Ectodermal cell (in vitro differentiated cells): ENCODE data around the gene LSS.

Source experiments
- H3K27ac ChIP-seq: 2 replicates; pipeline ENCODE4 v1.7.0; 2013; ENCODE audit warnings: mild to moderate bottlenecking, low read depth, low read length; ENCODE audit not compliant: insufficient read depth, poor library complexity, severe bottlenecking
- H3K27me3 ChIP-seq: 2 replicates; pipeline ENCODE4 v1.7.0; 2013; ENCODE audit warnings: mild to moderate bottlenecking, low read length; ENCODE audit not compliant: insufficient read depth, control insufficient read depth, poor library complexity, severe bottlenecking
- H3K36me3 ChIP-seq: one replicate; pipeline ENCODE4 v1.7.0; 2013; ENCODE audit warnings: low read length; ENCODE audit not compliant: control insufficient read depth, insufficient read depth
- H3K4me1 ChIP-seq: one replicate; pipeline ENCODE4 v1.7.0; 2013; ENCODE audit warnings: low read length; ENCODE audit not compliant: control insufficient read depth, insufficient read depth
- H3K4me3 ChIP-seq: 2 replicates; pipeline ENCODE4 v1.7.0; 2013; ENCODE audit warnings: low read depth, low read length, control low read depth; ENCODE audit not compliant: insufficient read depth
- H3K9me3 ChIP-seq: 2 replicates; pipeline ENCODE4 v1.7.0; 2013; ENCODE audit warnings: mild to moderate bottlenecking, low read length, moderate library complexity; ENCODE audit not compliant: control insufficient read depth
- WGBS, 2 experiments: methylation state at CpG; one replicate each; pipeline ENCODE4 v1.1.7; 2013; ENCODE audit warnings: missing lambda C conversion rate in 2 of 2; 5-methylcytosine and 5-hydroxymethylcytosine counted together

The LSS gene

DNA sequence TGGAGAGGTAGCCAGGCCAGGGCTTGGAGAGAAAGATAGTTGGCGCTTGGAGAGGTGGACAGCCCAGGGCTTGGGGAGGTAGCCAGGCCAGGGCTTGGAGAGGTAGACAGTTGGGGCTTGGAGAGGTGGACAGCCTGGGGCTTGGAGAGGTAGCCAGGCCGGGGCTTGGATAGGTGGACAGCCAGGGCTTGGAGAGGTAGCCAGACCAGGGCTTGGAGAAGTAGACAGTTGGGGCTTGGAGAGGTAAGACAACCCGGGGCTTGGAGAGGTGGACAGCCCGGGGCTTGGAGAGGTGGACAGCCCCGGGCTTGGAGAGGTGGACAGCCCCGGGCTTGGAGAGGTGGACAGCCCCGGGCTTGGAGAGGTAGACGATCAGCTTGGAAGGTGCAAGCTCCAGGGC lies 7.7 kb downstream of the LSS start:
- no peaks in the 10 kb centered on the region for H3K4me1 ChIP-seq
- H3K27ac ChIP-seq: no peak overlapping the region
- no peaks in the 10 kb centered on the region for H3K27me3 ChIP-seq
- H3K9me3 ChIP-seq: no peaks in the 10 kb centered on the region
- 94% methylated on average over 8 of the region's 8 CpGs for WGBS, 2 experiments
- H3K4me3 ChIP-seq: no peak overlapping the region
- peaks cover 3% of the 10 kb centered on the region for H3K36me3 ChIP-seq

DNA sequence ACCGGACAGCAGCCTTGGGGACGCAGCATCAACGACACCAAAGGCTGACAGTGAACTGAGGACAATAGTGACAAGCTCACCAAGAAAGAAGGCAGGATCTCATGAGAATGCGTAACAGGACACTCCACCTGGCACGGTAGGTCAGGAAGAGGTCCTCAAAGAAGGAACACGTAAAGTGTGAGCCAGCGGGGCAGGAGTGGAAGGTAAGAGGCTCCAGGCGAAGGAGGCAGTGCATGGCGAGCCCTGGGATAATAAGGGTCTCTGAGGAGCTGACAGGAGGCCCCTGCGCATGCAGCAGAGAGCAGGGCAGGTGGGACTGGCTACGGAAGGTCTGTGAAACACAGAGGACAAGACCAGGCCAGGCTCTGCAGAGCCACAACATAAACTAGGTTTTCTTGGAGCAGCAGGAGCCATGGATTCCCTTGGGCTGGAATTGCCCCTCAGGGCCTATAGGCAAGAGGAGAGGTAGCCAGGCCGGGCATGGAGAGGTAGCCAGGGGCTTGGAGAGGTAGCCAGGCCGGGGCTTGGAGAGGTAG lies 8.2 kb downstream of the LSS start:
- Histone ChIP-seq H3K27me3 (no peaks in the 10 kb centered on the region), H3K4me3 (no peak overlapping the region), H3K9me3 (no peaks in the 10 kb centered on the region), H3K36me3 (no peaks in the 10 kb centered on the region), H3K4me1 (no peaks in the 10 kb centered on the region), H3K27ac (no peak overlapping the region)
- 92 to 94% methylated on average over 13 of the region's 13 CpGs for WGBS, 2 experiments

DNA sequence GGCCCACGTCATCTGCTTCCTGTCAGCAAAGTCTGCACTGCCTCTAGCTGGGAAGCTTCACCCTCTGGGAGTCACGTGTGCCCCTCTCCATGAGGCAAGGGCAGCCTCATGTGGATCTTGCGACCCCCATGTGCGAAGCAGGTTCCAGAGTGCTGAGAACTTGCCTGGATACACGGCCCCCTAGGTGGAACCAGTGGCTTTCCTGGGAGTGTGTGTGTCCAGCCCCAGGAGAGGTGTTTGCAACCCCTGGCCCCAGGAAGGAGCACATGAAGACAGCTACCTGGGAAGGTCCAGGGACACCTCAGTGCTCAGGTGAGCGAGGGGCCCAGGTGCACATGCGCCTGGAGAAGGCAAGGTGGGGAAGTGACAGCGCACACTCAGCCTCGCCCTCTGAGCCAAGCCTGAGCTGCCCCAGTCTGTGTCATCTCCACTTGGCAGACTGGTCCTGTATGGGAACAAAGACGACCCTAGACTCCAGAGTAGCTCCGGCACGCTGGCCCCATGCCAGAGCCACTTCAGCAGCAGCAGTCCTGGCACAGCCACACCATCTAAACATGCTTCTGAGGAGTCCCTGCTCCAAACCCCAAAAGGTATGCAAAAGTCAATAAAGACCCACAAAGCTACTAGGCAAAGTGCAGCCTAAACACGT lies 8.9 kb downstream of the LSS start:
- WGBS, 2 experiments: 83 to 84% methylated on average over 13 of the region's 13 CpGs
- no peaks in the 10 kb centered on the region for H3K36me3 ChIP-seq
- H3K9me3 ChIP-seq: no peaks in the 10 kb centered on the region

DNA sequence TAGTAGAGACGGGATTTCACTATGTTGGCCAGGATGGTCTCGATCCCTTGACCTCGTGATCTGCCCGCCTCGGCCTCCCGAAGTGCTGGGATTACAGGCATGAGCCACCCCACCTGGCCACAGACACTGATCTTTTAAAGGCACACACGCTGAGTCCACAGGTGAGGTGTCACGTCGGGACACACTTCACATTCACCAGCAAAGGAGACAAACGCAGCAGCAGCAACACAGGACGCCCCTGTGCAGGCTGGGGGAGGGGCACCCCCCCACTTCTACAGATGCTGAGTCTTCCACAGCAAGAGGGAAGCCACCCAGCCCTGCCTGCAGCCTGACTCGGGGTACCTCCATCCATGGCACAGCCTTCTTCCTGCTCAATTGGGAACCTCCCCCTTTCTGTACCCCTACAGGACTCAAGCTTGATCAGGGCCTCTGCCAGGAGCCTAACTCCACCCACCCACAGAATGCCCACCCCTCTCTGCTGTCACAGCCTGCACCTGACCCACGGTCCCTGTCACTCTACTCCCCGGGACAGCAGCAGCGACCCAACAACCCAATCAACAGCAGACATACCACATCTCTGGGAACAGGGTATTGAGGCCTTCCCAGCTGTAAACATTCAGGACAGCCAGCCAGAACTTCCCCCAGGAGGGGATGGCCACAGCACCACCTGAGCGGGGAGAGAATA lies 9.5 kb downstream of the LSS start:
- Histone ChIP-seq H3K36me3 (no peaks in the 10 kb centered on the region), H3K4me3 (no peak overlapping the region)

More for the DNA sequence above, 8.9 kb downstream of the LSS start:
- H3K27ac ChIP-seq: no peak overlapping the region
- H3K4me3 ChIP-seq: no peak overlapping the region
- no peaks in the 10 kb centered on the region for H3K27me3 ChIP-seq
- H3K4me1 ChIP-seq: no peaks in the 10 kb centered on the region

GRCh38 chr21:46217511-46218196 lies 10.9 kb downstream of the LSS start:
- WGBS, 2 experiments: 90 to 92% methylated on average over 21 of the region's 22 CpGs
- no peaks in the 10 kb centered on the region for H3K36me3 ChIP-seq
- no peak overlapping the region for H3K4me3 ChIP-seq

More for the DNA sequence above, 9.5 kb downstream of the LSS start:
- H3K27me3 ChIP-seq: no peaks in the 10 kb centered on the region
- H3K27ac ChIP-seq: no peak overlapping the region
- H3K9me3 ChIP-seq: no peaks in the 10 kb centered on the region
- 87 to 89% methylated on average over 16 of the region's 16 CpGs for WGBS, 2 experiments
- H3K4me1 ChIP-seq: no peaks in the 10 kb centered on the region

GRCh38 chr21:46216132-46216747 lies 12.3 kb downstream of the LSS start:
- Histone ChIP-seq H3K36me3 (no peaks in the 10 kb centered on the region), H3K9me3 (no peaks in the 10 kb centered on the region), H3K27me3 (no peaks in the 10 kb centered on the region), H3K27ac (no peak overlapping the region), H3K4me3 (no peak overlapping the region), H3K4me1 (no peaks in the 10 kb centered on the region)
- WGBS, 2 experiments: 95 to 96% methylated on average over 16 of the region's 16 CpGs

More at GRCh38 chr21:46217511-46218196, 10.9 kb downstream of the LSS start:
- no peaks in the 10 kb centered on the region for H3K4me1 ChIP-seq
- no peaks in the 10 kb centered on the region for H3K27me3 ChIP-seq
- H3K9me3 ChIP-seq: no peaks in the 10 kb centered on the region
- no peak overlapping the region for H3K27ac ChIP-seq

DNA sequence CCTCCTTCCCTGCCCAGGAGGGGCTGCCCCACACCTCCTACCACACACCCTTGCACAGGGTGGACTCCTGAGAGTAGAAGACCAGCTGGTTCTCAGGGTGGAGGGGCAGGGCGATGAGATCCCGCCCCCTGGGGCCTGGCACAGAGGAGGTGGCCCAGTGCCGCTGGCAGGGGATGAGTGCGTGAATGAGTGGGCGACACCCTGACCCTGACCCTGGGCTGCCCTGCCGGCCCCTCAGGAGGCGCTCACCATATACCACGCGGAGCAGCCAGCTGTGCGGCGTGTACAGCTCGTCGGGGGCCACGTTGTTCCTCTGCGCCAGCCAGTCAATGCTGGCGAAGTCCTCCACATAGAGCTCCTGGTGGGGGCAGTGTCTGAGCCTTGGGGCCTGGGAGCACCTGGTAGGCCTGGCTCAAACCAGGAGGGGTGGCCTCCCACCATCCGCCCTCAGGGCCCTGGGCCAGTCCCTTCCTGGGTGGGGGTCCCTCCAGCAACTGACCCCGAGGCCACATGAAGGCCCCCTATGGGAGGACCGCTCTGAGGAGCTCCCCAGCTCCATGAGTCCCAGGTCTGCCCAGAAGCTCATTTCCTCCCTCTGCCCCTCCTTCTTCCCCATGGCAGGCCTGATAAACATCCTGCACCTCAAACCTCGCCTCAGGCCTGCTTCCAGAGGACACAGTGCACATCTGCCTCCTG lies 13.0 kb downstream of the LSS start:
- Histone ChIP-seq H3K9me3 (no peaks in the 10 kb centered on the region), H3K27ac (no peak overlapping the region), H3K4me3 (no peak overlapping the region), H3K36me3 (no peaks in the 10 kb centered on the region), H3K27me3 (no peaks in the 10 kb centered on the region), H3K4me1 (no peaks in the 10 kb centered on the region)
- 93 to 95% methylated on average over 20 of the region's 20 CpGs for WGBS, 2 experiments

GRCh38 chr21:46214478-46215340 lies 13.9 kb downstream of the LSS start:
- H3K36me3 ChIP-seq: no peaks in the 10 kb centered on the region
- no peak overlapping the region for H3K27ac ChIP-seq
- WGBS, 2 experiments: 92 to 93% methylated on average over 27 of the region's 27 CpGs
- H3K9me3 ChIP-seq: no peaks in the 10 kb centered on the region
- no peaks in the 10 kb centered on the region for H3K27me3 ChIP-seq
- no peak overlapping the region for H3K4me3 ChIP-seq
- H3K4me1 ChIP-seq: no peaks in the 10 kb centered on the region

- Histone ChIP-seq H3K9me3 (no peaks in the 10 kb centered on the region), H3K4me1 (no peaks in the 10 kb centered on the region), H3K36me3 (no peaks in the 10 kb centered on the region), H3K27me3 (no peaks in the 10 kb centered on the region), H3K27ac (no peak overlapping the region), H3K4me3 (no peak overlapping the region)
- WGBS, 2 experiments: 94 to 95% methylated on average over 15 of the region's 15 CpGs
Measured at GRCh38 chr21:46213620-46214286, 14.8 kb downstream of the LSS start.
